H1 (cell line): Measurements from ENCODE around the gene MAP1LC3A. TPM values are rescaled to one million over a fixed set of nuclear protein-coding genes. Genes with fewer than 3 reads are reported as not detected.

Source experiments
- CTCF ChIA-PET: fragments of 300-600 bp; sonication (Branson Sonifier 250); formaldehyde crosslinking; loops from one replicate; lab custom pipeline; 2021; ENCODE audit not compliant: partially characterized antibody; lab: Charles Lee
- POLR2A ChIA-PET: fragments of 300-600 bp; sonication (Branson Sonifier 250); formaldehyde crosslinking; loops from one replicate; lab custom pipeline; 2021; ENCODE audit warnings: inconsistent platforms; ENCODE audit not compliant: partially characterized antibody; lab: Charles Lee
- DNase-seq, 2 experiments: peaks; one replicate each; pipeline versions ENCODE4 v3.0.0 to v3.0.0-alpha.2; 2010 to 2022; ENCODE audit warnings: low spot score in 2 of 2, low read depth in 1 of 2, mixed read lengths in 1 of 2
- FAIRE-seq: peaks from 2 replicates; lab custom pipeline; 2011; peaks lifted over from hg19 to GRCh38; lab: Jason Lieb, UNC
- H2AFZ ChIP-seq: 2 replicates; pipeline ENCODE4 v1.8.1; 2012; ENCODE audit warnings: low read length, inconsistent platforms
- H2AK5ac ChIP-seq: 2 replicates; pipeline ENCODE4 v1.6.1; 2013; ENCODE audit warnings: low read depth, low read length
- H2BK120ac ChIP-seq: replicated peaks from 2 replicates; pipeline ENCODE3; 2013; ENCODE audit warnings: low read depth, low read length, inconsistent platforms
- H2BK12ac ChIP-seq: 2 replicates; pipeline ENCODE4 v1.6.1; 2013; ENCODE audit warnings: low read depth, low read length
- H2BK15ac ChIP-seq: 2 replicates; pipeline ENCODE4 v1.6.1; 2013; ENCODE audit warnings: low read length
- H2BK20ac ChIP-seq: 2 replicates; pipeline ENCODE4 v1.6.1; 2013; ENCODE audit warnings: low read length
- H2BK5ac ChIP-seq: 2 replicates; pipeline ENCODE4 v1.6.1; 2013; ENCODE audit warnings: low read depth, low read length
- H3K14ac ChIP-seq: 2 replicates; pipeline ENCODE4 v1.6.1; 2013; ENCODE audit warnings: inconsistent platforms; ENCODE audit not compliant: insufficient read length
- H3K18ac ChIP-seq: 2 replicates; pipeline ENCODE4 v1.6.1; 2013; ENCODE audit warnings: low read length; ENCODE audit errors: extremely low read depth
- H3K23ac ChIP-seq: 2 replicates; pipeline ENCODE4 v1.6.1; 2013; ENCODE audit warnings: inconsistent platforms; ENCODE audit not compliant: insufficient read length
- H3K23me2 ChIP-seq: 2 replicates; pipeline ENCODE4 v1.6.1; 2013; ENCODE audit warnings: low read depth, low read length
- H3K27ac ChIP-seq: 2 replicates; pipeline ENCODE4 v1.6.1; 2011; ENCODE audit warnings: low read depth, low read length, inconsistent platforms
- H3K27me3 ChIP-seq, 4 experiments: replicated peaks in 1 of 4; 1 replicate in 1 of 4; 2 replicates in 3 of 4; pipeline versions ENCODE4 v1.6.1 to v1.8.1; 2011 to 2013; ENCODE audit warnings: low read length in 3 of 4, mild to moderate bottlenecking in 3 of 4, inconsistent platforms in 2 of 4, mixed read lengths in 2 of 4, moderate library complexity in 1 of 4; ENCODE audit not compliant: control insufficient read depth in 3 of 4, insufficient read depth in 3 of 4; ENCODE audit errors: extremely low read depth in 1 of 4
- H3K36me3 ChIP-seq, 4 experiments: 2 replicates each; pipeline versions ENCODE4 v1.6.1 to v1.8.1; 2011 to 2013; ENCODE audit warnings: mild to moderate bottlenecking in 4 of 4, low read length in 3 of 4, moderate library complexity in 2 of 4, control low read depth in 1 of 4, inconsistent platforms in 1 of 4; ENCODE audit not compliant: insufficient read depth in 4 of 4, control insufficient read depth in 2 of 4
- H3K4ac ChIP-seq: replicated peaks from 2 replicates; pipeline ENCODE3; 2013; ENCODE audit warnings: low read length, low read depth, mixed read lengths, inconsistent platforms; ENCODE audit not compliant: insufficient read length
- H3K4me1 ChIP-seq, 4 experiments: replicated peaks in 1 of 4; 1 replicate in 1 of 4; 2 replicates in 3 of 4; pipeline versions ENCODE4 v1.6.1 to v1.8.1; 2011 to 2013; ENCODE audit warnings: low read length in 3 of 4, inconsistent platforms in 2 of 4, mixed read lengths in 1 of 4; ENCODE audit not compliant: insufficient read depth in 4 of 4, control insufficient read depth in 3 of 4
- H3K4me2 ChIP-seq, 2 experiments: 2 replicates each; pipeline versions ENCODE4 v1.6.1 to v1.8.1; 2011 to 2013; ENCODE audit warnings: low read depth in 2 of 2, low read length in 2 of 2, control low read depth in 1 of 2, inconsistent platforms in 1 of 2, mild to moderate bottlenecking in 1 of 2; ENCODE audit not compliant: insufficient read depth in 1 of 2
- H3K4me3 ChIP-seq, 4 experiments: fragments of 200-600, 300-600 bp in 1 of 4; sonication (generic), shearing (Covaris generic), sonication (Bioruptor Twin) in 1 of 4; 2 replicates each; pipeline versions ENCODE4 v1.5.1 to v1.8.1; 2011 to 2016; ENCODE audit warnings: low read length in 4 of 4, low read depth in 3 of 4, control low read depth in 2 of 4, inconsistent platforms in 2 of 4, mild to moderate bottlenecking in 2 of 4, mixed read lengths in 1 of 4, moderate library complexity in 1 of 4; ENCODE audit not compliant: insufficient read depth in 2 of 4; ENCODE audit errors: extremely low read depth in 1 of 4
- H3K56ac ChIP-seq: replicated peaks from 2 replicates; pipeline ENCODE3; 2013; ENCODE audit warnings: low read depth, mild to moderate bottlenecking, mixed read lengths, low read length, inconsistent platforms; ENCODE audit not compliant: insufficient read length
- H3K79me1 ChIP-seq: 2 replicates; pipeline ENCODE4 v1.6.1; 2013; ENCODE audit warnings: low read depth, low read length, control low read depth
- H3K79me2 ChIP-seq, 2 experiments: 2 replicates each; pipeline versions ENCODE4 v1.6.1 to v1.8.1; 2012 to 2013; ENCODE audit warnings: low read length in 2 of 2, mild to moderate bottlenecking in 2 of 2, inconsistent platforms in 1 of 2; ENCODE audit not compliant: insufficient read depth in 2 of 2, control insufficient read depth in 1 of 2
- H3K9ac ChIP-seq, 4 experiments: replicated peaks in 1 of 4; 1 replicate in 1 of 4; 2 replicates in 3 of 4; pipeline versions ENCODE4 v1.6.1 to v1.8.1; 2011 to 2013; ENCODE audit warnings: low read depth in 3 of 4, low read length in 3 of 4, control low read depth in 2 of 4, mild to moderate bottlenecking in 2 of 4, moderate library complexity in 2 of 4, inconsistent platforms in 1 of 4; ENCODE audit errors: extremely low read depth in 1 of 4
- H3K9me3 ChIP-seq, 2 experiments: 2 replicates each; pipeline versions ENCODE4 v1.6.1 to v1.8.1; 2012 to 2013; ENCODE audit warnings: mild to moderate bottlenecking in 2 of 2, moderate library complexity in 2 of 2, control low read depth in 1 of 2, inconsistent platforms in 1 of 2, low read depth in 1 of 2, low read length in 1 of 2, mixed read lengths in 1 of 2; ENCODE audit not compliant: insufficient read depth in 2 of 2
- H4K20me1 ChIP-seq, 2 experiments: replicated peaks in 1 of 2; 2 replicates each; pipeline versions ENCODE3 to v1.8.1; 2011 to 2013; ENCODE audit warnings: inconsistent platforms in 2 of 2, low read length in 2 of 2, mild to moderate bottlenecking in 1 of 2; ENCODE audit not compliant: insufficient read depth in 2 of 2, control insufficient read depth in 1 of 2
- H4K5ac ChIP-seq: 2 replicates; pipeline ENCODE4 v1.6.1; 2013; ENCODE audit warnings: low read length, low read depth, mixed read lengths, inconsistent platforms; ENCODE audit not compliant: insufficient read length
- H4K8ac ChIP-seq: 2 replicates; pipeline ENCODE4 v1.8.0; 2013; ENCODE audit warnings: mild to moderate bottlenecking, moderate library complexity, low read length, inconsistent platforms; ENCODE audit not compliant: insufficient read depth; ENCODE audit errors: extremely low read depth
- H4K91ac ChIP-seq: replicated peaks from 2 replicates; pipeline ENCODE3; 2013; ENCODE audit warnings: low read length, mixed read lengths, inconsistent platforms; ENCODE audit not compliant: insufficient read length
- SRF ChIP-seq: IDR thresholded peaks from 2 replicates; pipeline ENCODE4 v1.6.1; 2011; ENCODE audit warnings: mild to moderate bottlenecking, low read depth, low read length, moderate library complexity
- WGBS, 2 experiments: shearing (Covaris generic) in 1 of 2; methylation state at CpG; one replicate each; pipeline versions ENCODE4 v1.1.6 to v1.1.7; 2013 to 2015; ENCODE audit warnings: low lambda C conversion rate in 2 of 2, mixed read lengths in 2 of 2, inconsistent platforms in 1 of 2, low coverage in 1 of 2, missing lambda C conversion rate in 1 of 2; ENCODE audit not compliant: insufficient replicate concordance in 2 of 2, insufficient coverage in 1 of 2, insufficient read length in 1 of 2; ENCODE audit errors: extremely low coverage in 1 of 2, missing lambda C conversion rate in 1 of 2; 5-methylcytosine and 5-hydroxymethylcytosine counted together
- polyA plus RNA-seq, 7 experiments: library from polyadenylated mRNA; depleted of rRNA in 3 of 7; stranded (reverse) in 5 of 7; unstranded in 2 of 7; fragments of >200 nt in 5 of 7; fragments of 200-250 nt in 2 of 7; gene quantifications; 1 replicate in 5 of 7; 2 replicates in 1 of 7; 4 replicates in 1 of 7; pipeline versions ENCODE4 v1.2.1 to v1.2.3, GENCODE V29; 2011 to 2013; ENCODE audit warnings: missing spikeins in 2 of 7, mixed read lengths in 2 of 7
- total RNA-seq: library from RNA; stranded (reverse); fragmentation: NEBNext Ultra II Directional; extraction: Animal tissue kit (Norgen Biotek cat#: 25700); gene quantifications from 2 replicates; pipeline ENCODE4 v1.2.1, GENCODE V29; 2021

The MAP1LC3A gene
- total and polyA plus RNA-seq, 2 of the 8 experiments (the other 6 are each of a cell fraction or from before 2014, with no cell fraction given): 5.0 to 6.1 TPM

DNA sequence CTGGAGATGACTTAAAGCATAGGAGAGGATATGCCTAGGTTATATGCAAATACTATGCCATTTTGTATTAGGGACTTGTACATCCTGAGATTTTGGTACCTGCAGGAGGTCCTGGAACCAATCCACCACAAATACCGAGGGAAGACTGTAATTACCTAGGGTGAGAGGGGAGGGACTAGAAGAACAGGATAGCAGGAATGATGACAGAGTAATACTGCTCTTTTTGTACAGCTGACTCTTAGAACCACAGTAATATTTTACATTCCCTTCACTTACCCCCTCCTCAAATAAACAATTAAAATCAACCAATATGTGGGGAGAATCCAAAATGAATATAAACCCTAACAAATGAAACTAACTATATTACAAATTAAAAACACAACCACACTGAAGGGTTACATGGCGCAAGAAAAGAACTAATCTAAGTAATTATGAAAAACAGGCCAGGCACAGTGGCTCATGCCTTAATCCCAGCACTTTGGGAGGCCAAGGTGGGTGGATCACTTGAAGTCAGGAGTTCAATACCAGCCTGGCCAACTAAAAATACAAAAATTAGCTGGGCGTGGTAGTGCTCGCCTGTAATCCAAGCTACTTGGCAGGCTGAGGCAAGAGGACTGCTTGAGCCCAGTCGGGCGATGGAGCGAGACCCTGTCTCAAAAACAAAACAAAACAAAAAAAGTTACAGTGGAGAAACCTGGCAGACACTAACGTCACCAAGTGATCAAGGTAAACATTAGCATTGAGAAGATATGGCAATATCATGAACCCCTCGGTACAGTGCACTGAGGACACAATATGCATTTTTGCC, 37.1 kb downstream of the MAP1LC3A start:
- H3K14ac ChIP-seq: no peak overlapping the region
- no peak overlapping the region for H2BK20ac ChIP-seq
- H3K79me2 ChIP-seq: no peaks in the 10 kb centered on the region
- ChIA-PET POLR2A (no interaction called here), CTCF (no interaction called here)
- H3K4me2 ChIP-seq: no peak overlapping the region
- H3K79me1 ChIP-seq: no peaks in the 10 kb centered on the region
- no peak overlapping the region for H3K27ac ChIP-seq
- H2AK5ac ChIP-seq: no peak overlapping the region
- H4K20me1 ChIP-seq: no peaks in the 10 kb centered on the region
- H3K36me3 ChIP-seq: no peaks in the 10 kb centered on the region
- H3K23me2 ChIP-seq: no peaks in the 10 kb centered on the region
- H3K9me3 ChIP-seq: no peaks in the 10 kb centered on the region
- no peak overlapping the region for H4K8ac ChIP-seq
- no peak overlapping the region for H4K5ac ChIP-seq
- H3K56ac ChIP-seq: no peak overlapping the region
- no peak overlapping the region for H2BK12ac ChIP-seq
- no peaks in the 10 kb centered on the region for H3K4me1 ChIP-seq
- DNase-seq (no peak), FAIRE-seq (no peak)
- no peak overlapping the region for H3K23ac ChIP-seq
- no peak overlapping the region for H2BK15ac ChIP-seq
- H3K4ac ChIP-seq: no peak overlapping the region
- H2BK5ac ChIP-seq: no peak overlapping the region
- WGBS, 2 experiments: 86% methylated on average over 9 of the region's 9 CpGs; no CpG with 5 or more reads in 1 of the 2 experiments
- H3K9ac ChIP-seq: no peak overlapping the region
- H3K4me3 ChIP-seq: no peak overlapping the region
- no peak overlapping the region for H2AFZ ChIP-seq
- H4K91ac ChIP-seq: no peak overlapping the region
- no peaks in the 10 kb centered on the region for H3K27me3 ChIP-seq
- no peak for TF ChIP-seq SRF
- TF ChIP-seq, all 59 proteins: peak for 0
- Histone ChIP-seq H3K18ac (no peak overlapping the region), H2BK120ac (no peak overlapping the region)
